ENCODE results near the gene FIGN. TPM values are rescaled to one million over a fixed set of nuclear protein-coding genes. Genes with fewer than 3 reads are reported as not detected.

The FIGN gene
- total RNA-seq, 1 donor from 2014 or later: 41.1 TPM

GRCh38 chr2:163731735-163732134 lies 4.1 kb downstream of the FIGN start:
- Mint-ChIP-seq H3K36me3 (peaks cover 5% of the 10 kb centered on the region), H3K27me3 (ENCODE audit: insufficient read depth, low read depth) (peaks cover 2% of the 10 kb centered on the region), H3K27ac (peak overlapping the region; percentile 52), H3K4me1 (peaks cover 37% of the 10 kb centered on the region), H3K9me3 (no peaks in the 10 kb centered on the region), H3K4me3 (peak overlapping the region; percentile 94)
- Histone ChIP-seq H3F3A (ENCODE audit: low read depth) (peaks cover 16% of the 10 kb centered on the region), H3K27ac (peak overlapping the region; percentile 49), H3K79me2 (ENCODE audit: low read depth) (peaks cover 90% of the 10 kb centered on the region), H4K20me1 (ENCODE audit: low read depth) (peaks cover 4% of the 10 kb centered on the region), H3K36me3 (no peaks in the 10 kb centered on the region), H3K4me3 (peak overlapping the region; percentile 4), H3K4me2 (peak overlapping the region; percentile 95), H3K9me3 (ENCODE audit: low read depth) (no peaks in the 10 kb centered on the region), H2AFZ (replicated peaks) (no peak overlapping the region), H3K9ac (no peak overlapping the region), H3K27me3 (no peaks in the 10 kb centered on the region), H3K4me1 (peaks cover 56% of the 10 kb centered on the region)
- no peak for DNase-seq (ENCODE audit: low spot score)
- no peak for TF ChIP-seq EZH2 (IDR thresholded peaks at IDR 0.05)
- no peak for TF ChIP-seq CTCF (IDR thresholded peaks at IDR 0.05)
- TF ChIP-seq EZH2phosphoT487 (IDR thresholded peaks at IDR 0.05): no peak

- Mint-ChIP-seq H3K9me3 (no peaks in the 10 kb centered on the region), H3K4me3 (no peak overlapping the region), H3K36me3 (peaks cover 5% of the 10 kb centered on the region), H3K4me1 (peaks cover 37% of the 10 kb centered on the region), H3K27ac (no peak overlapping the region), H3K27me3 (ENCODE audit: insufficient read depth, low read depth) (no peaks in the 10 kb centered on the region)
- no peak overlapping the region for H2AFZ ChIP-seq (replicated peaks)
- peaks cover 100% of the 10 kb centered on the region for H3K79me2 ChIP-seq (ENCODE audit: low read depth)
- peaks cover 4% of the 10 kb centered on the region for H4K20me1 ChIP-seq (ENCODE audit: low read depth)
- no peak for TF ChIP-seq CTCF (IDR thresholded peaks at IDR 0.05)
- no peak for TF ChIP-seq EZH2 (IDR thresholded peaks at IDR 0.05)
- no peak for TF ChIP-seq EZH2phosphoT487 (IDR thresholded peaks at IDR 0.05)
- peak overlapping the region; percentile 95 for H3K4me2 ChIP-seq
- DNase-seq (ENCODE audit: low spot score): no peak
- H3K36me3 ChIP-seq: no peaks in the 10 kb centered on the region
- H3F3A ChIP-seq (ENCODE audit: low read depth): peaks cover 4% of the 10 kb centered on the region
- H3K4me3 ChIP-seq: no peak overlapping the region
- no peaks in the 10 kb centered on the region for H3K27me3 ChIP-seq
- no peaks in the 10 kb centered on the region for H3K9me3 ChIP-seq (ENCODE audit: low read depth)
- H3K9ac ChIP-seq: no peak overlapping the region
- no peak overlapping the region for H3K27ac ChIP-seq
- H3K4me1 ChIP-seq: peaks cover 62% of the 10 kb centered on the region
These were observed 5.3 kb downstream of the FIGN start for GRCh38 chr2:163730556-163730955.

GRCh38 chr2:163729636-163730273 lies 6.1 kb downstream of the FIGN start:
- H3K4me3 ChIP-seq: no peak overlapping the region
- peaks cover 100% of the 10 kb centered on the region for H3K79me2 ChIP-seq (ENCODE audit: low read depth)
- H3K27ac ChIP-seq: no peak overlapping the region
- no peaks in the 10 kb centered on the region for H3K27me3 ChIP-seq
- Mint-ChIP-seq H3K4me3 (no peak overlapping the region), H3K4me1 (peaks cover 37% of the 10 kb centered on the region), H3K36me3 (peaks cover 5% of the 10 kb centered on the region), H3K9me3 (no peaks in the 10 kb centered on the region), H3K27ac (no peak overlapping the region), H3K27me3 (ENCODE audit: insufficient read depth, low read depth) (no peaks in the 10 kb centered on the region)
- no peak for TF ChIP-seq EZH2phosphoT487 (IDR thresholded peaks at IDR 0.05)
- no peak for TF ChIP-seq CTCF (IDR thresholded peaks at IDR 0.05)
- TF ChIP-seq EZH2 (IDR thresholded peaks at IDR 0.05): no peak
- H3K36me3 ChIP-seq: no peaks in the 10 kb centered on the region
- DNase-seq (ENCODE audit: low spot score): no peak
- peaks cover 62% of the 10 kb centered on the region for H3K4me1 ChIP-seq
- no peak overlapping the region for H3K4me2 ChIP-seq
- no peaks in the 10 kb centered on the region for H3F3A ChIP-seq (ENCODE audit: low read depth)
- H4K20me1 ChIP-seq (ENCODE audit: low read depth): peaks cover 4% of the 10 kb centered on the region
- H3K9ac ChIP-seq: no peak overlapping the region
- H3K9me3 ChIP-seq (ENCODE audit: low read depth): no peaks in the 10 kb centered on the region
- H2AFZ ChIP-seq (replicated peaks): no peak overlapping the region

All from neural progenitor cell (in vitro differentiated cells).